Bronchial epithelial cell (primary cell): ENCODE results near the gene LYRM2. TPM values are rescaled to one million over a fixed set of nuclear protein-coding genes. Genes with fewer than 3 reads are reported as not detected.

ENCODE experiments used
- DNase-seq: peaks from one replicate; pipeline ENCODE4 v3.0.0-alpha.2; 2010; ENCODE audit warnings: low read depth
- FAIRE-seq: peaks from 2 replicates; lab custom pipeline; 2011; peaks lifted over from hg19 to GRCh38; lab: Jason Lieb, UNC
- H3K27me3 ChIP-seq: 2 replicates; pipeline ENCODE4 v1.5.1; 2011; ENCODE audit warnings: low read length; ENCODE audit not compliant: control insufficient read depth, insufficient read depth
- H3K36me3 ChIP-seq: 2 replicates; pipeline ENCODE4 v1.5.1; 2011; ENCODE audit warnings: low read length; ENCODE audit not compliant: control insufficient read depth, insufficient read depth
- H3K4me3 ChIP-seq: 2 replicates; pipeline ENCODE4 v1.5.1; 2011; ENCODE audit warnings: mild to moderate bottlenecking, low read depth, low read length, control low read depth
- CTCF ChIP-seq: IDR thresholded peaks from 2 replicates; pipeline ENCODE4 v1.5.1; 2011; ENCODE audit warnings: mild to moderate bottlenecking, moderate library complexity, low read length, control low read depth, inconsistent platforms; ENCODE audit not compliant: insufficient read depth, severe bottlenecking
- total RNA-seq: library from RNA; depleted of rRNA; stranded (reverse); fragments of >200 nt; gene quantifications from 2 replicates; pipeline ENCODE4 v1.2.1, GENCODE V29; 2014

LYRM2 gene
- total RNA-seq, 1 donor from 2014 or later, result 9.7 TPM

- DNase-seq (no peak), FAIRE-seq (peak; percentile 18)
- TF ChIP-seq CTCF, result no peak
- Histone ChIP-seq H3K4me3 (no peak overlapping the region), H3K27me3 (no peaks in the 10 kb centered on the region), H3K36me3 (no peaks in the 10 kb centered on the region)
Observed at GRCh38 chr6:89555806-89556205, 82.7 kb downstream of the LYRM2 start.

DNA sequence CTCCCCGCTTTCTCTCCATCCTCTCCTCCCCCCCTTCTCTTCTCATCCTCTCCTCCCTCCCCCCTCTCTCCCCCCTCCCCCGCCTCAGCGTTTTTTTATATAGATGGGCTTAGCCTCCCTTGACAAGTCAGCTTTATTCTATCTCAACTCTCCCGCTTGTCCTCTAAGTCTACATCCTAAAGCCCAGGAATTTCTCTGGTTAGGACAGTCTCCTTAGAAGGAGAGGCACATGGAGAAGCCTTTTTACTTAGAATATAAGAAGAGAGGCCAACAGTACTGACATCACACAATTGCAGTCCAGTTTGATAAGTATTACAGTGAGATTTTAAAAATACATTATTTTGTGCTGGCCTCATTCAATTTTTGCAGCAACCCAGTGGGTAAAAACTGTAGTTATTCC, 83.5 kb downstream of the LYRM2 start:
- FAIRE-seq (no peak), DNase-seq (no peak)
- Histone ChIP-seq H3K4me3 (no peak overlapping the region), H3K36me3 (no peaks in the 10 kb centered on the region), H3K27me3 (no peaks in the 10 kb centered on the region)
- TF ChIP-seq CTCF, result no peak

DNA sequence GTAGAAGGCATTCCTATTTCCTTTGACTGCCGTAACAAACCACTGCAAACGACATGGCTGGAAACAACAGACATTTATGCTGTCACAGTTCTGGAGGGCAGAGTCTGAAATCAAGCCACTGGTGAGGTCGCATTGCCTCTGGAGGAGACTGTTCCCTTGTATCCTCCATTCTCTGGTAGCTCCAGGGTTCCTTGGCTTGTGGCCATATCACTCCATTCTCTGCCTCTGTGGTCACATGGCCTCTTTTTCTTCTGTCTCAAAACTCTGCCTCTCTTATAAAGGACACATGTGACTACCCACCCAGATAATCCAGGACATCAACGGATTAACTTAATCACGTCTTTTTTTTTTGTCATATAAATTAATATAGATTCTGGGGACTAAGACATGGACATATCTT, 84.4 kb downstream of the LYRM2 start:
- H3K27me3 ChIP-seq, result no peaks in the 10 kb centered on the region
- no peaks in the 10 kb centered on the region for H3K36me3 ChIP-seq
- no peak overlapping the region for H3K4me3 ChIP-seq
- no peak for TF ChIP-seq CTCF
- no peak for DNase-seq
- FAIRE-seq, result no peak

GRCh38 chr6:89553431-89553830, 85.1 kb downstream of the LYRM2 start:
- H3K36me3 ChIP-seq, result no peaks in the 10 kb centered on the region
- no peaks in the 10 kb centered on the region for H3K27me3 ChIP-seq
- no peak for DNase-seq
- H3K4me3 ChIP-seq, result no peak overlapping the region
- TF ChIP-seq CTCF, result no peak
- no peak for FAIRE-seq

DNA sequence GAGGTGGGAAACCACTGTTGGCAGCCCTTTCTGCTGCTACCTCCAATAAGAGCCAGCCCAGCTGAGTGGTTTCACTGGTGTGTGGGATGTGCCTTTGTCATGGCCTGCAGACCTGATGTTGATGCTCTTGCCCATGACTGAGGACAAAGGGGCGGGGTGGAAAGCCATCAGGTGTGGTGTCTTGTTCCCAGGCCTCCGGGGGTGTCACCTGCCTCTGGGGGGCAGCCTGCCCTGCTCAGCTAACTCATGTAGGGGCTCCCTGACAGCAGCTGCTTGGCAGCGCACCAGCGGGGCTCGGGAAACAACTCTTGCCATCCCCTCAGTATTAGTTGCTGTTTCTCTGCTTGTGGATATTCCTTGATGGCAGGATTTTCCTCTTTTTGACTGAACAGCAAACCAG, 91.3 kb downstream of the LYRM2 start:
- no peak for TF ChIP-seq CTCF
- no peak for FAIRE-seq

GRCh38 chr6:89542866-89543265, 95.7 kb downstream of the LYRM2 start:
- H3K36me3 ChIP-seq, result no peaks in the 10 kb centered on the region
- H3K4me3 ChIP-seq, result no peak overlapping the region
- no peak for TF ChIP-seq CTCF
- H3K27me3 ChIP-seq, result no peaks in the 10 kb centered on the region
- FAIRE-seq (no peak), DNase-seq (no peak)

More for the DNA sequence above, 91.3 kb downstream of the LYRM2 start:
- H3K4me3 ChIP-seq, result no peak overlapping the region
- no peak for DNase-seq
- no peaks in the 10 kb centered on the region for H3K27me3 ChIP-seq
- H3K36me3 ChIP-seq, result no peaks in the 10 kb centered on the region
